GM12873 (cell line): ENCODE data around the gene CHN1.

Source experiments
- CTCF ChIP-seq: IDR thresholded peaks from 2 replicates; pipeline ENCODE4 v1.5.1; 2012; ENCODE audit warnings: low read depth, mild to moderate bottlenecking, moderate library complexity, low read length, control low read depth; ENCODE audit not compliant: insufficient read depth; ENCODE audit errors: missing control alignments

CHN1 gene

GRCh38 chr2:174780191-174780840, 224.9 kb downstream of the CHN1 start:
- no peak for TF ChIP-seq CTCF

- no peak for TF ChIP-seq CTCF
Observed at GRCh38 chr2:174779361-174779928, 225.7 kb downstream of the CHN1 start.

GRCh38 chr2:174778085-174778981, 226.8 kb downstream of the CHN1 start:
- TF ChIP-seq CTCF: no peak

- no peak for TF ChIP-seq CTCF
Observed at GRCh38 chr2:174777347-174778084, 227.7 kb downstream of the CHN1 start.

- no peak for TF ChIP-seq CTCF
Observed at GRCh38 chr2:174776675-174777074, 228.5 kb downstream of the CHN1 start.

- TF ChIP-seq CTCF: peak; percentile 64
Observed at GRCh38 chr2:174776223-174776622, 229.0 kb downstream of the CHN1 start.
